GM21367 (cell line): ENCODE measurements around the gene LINGO1.

Source experiments
- ATAC-seq: cut with Tn5 transposase; IDR thresholded peaks from one replicate; pipeline ENCODE4 v1.9.1; 2021; ENCODE audit not compliant: unreplicated experiment

LINGO1 gene

GRCh38 chr15:77657634-77658238, 25.0 kb upstream of the LINGO1 start:
- no peak for ATAC-seq

- ATAC-seq: no peak
These were observed 23.6 kb upstream of the LINGO1 start for GRCh38 chr15:77656294-77656693.

- no peak for ATAC-seq
These were observed 22.3 kb upstream of the LINGO1 start for GRCh38 chr15:77654975-77655374.

GRCh38 chr15:77653832-77654480, 21.2 kb upstream of the LINGO1 start:
- ATAC-seq: no peak

- ATAC-seq: no peak
These were observed 17.6 kb upstream of the LINGO1 start for GRCh38 chr15:77650265-77650664.

GRCh38 chr15:77649610-77650009, 16.9 kb upstream of the LINGO1 start:
- ATAC-seq: no peak

GRCh38 chr15:77649017-77649416, 16.3 kb upstream of the LINGO1 start:
- ATAC-seq: no peak

- no peak for ATAC-seq
These were observed 15.2 kb upstream of the LINGO1 start for GRCh38 chr15:77647961-77648360.

GRCh38 chr15:77646104-77646694, 13.5 kb upstream of the LINGO1 start:
- ATAC-seq: no peak

GRCh38 chr15:77645602-77646001, 12.9 kb upstream of the LINGO1 start:
- no peak for ATAC-seq

GRCh38 chr15:77644543-77645247, 12.0 kb upstream of the LINGO1 start:
- no peak for ATAC-seq

- ATAC-seq: no peak
These were observed 11.1 kb upstream of the LINGO1 start for GRCh38 chr15:77643764-77644163.

- no peak for ATAC-seq
These were observed 10.2 kb upstream of the LINGO1 start for GRCh38 chr15:77642793-77643430.

GRCh38 chr15:77641999-77642398, 9.3 kb upstream of the LINGO1 start:
- ATAC-seq: no peak

GRCh38 chr15:77640615-77641014, 7.9 kb upstream of the LINGO1 start:
- no peak for ATAC-seq

GRCh38 chr15:77639431-77639830, 6.7 kb upstream of the LINGO1 start:
- ATAC-seq: no peak

GRCh38 chr15:77637851-77638692, 5.4 kb upstream of the LINGO1 start:
- no peak for ATAC-seq

- no peak for ATAC-seq
These were observed 3.5 kb upstream of the LINGO1 start for GRCh38 chr15:77636209-77636608.

- ATAC-seq: no peak
These were observed 1.7 kb upstream of the LINGO1 start for GRCh38 chr15:77634266-77634962.

GRCh38 chr15:77633913-77634265, 1.2 kb upstream of the LINGO1 start:
- no peak for ATAC-seq
